ENCODE measurements around the gene ILF3.
"Not testable (repeated sequence)": the region's sequence is repeated elsewhere in the genome, so short reads cannot be mapped to it uniquely, and the experiment has no call there.

The ILF3 gene

GRCh38 chr19:10662384-10663251 lies 8.5 kb downstream of the ILF3 start:
- no peak for TF ChIP-seq CTCF (IDR thresholded peaks at IDR 0.05; ENCODE audit: low read depth, low read length)
- no peak overlapping the region for H3K4me3 ChIP-seq (ENCODE audit: low read depth, low read length)

- H3K4me3 ChIP-seq (ENCODE audit: low read depth, low read length): not testable (repeated sequence)
These were observed 9.1 kb downstream of the ILF3 start for GRCh38 chr19:10663252-10663563.

- no peak overlapping the region for H3K4me3 ChIP-seq (ENCODE audit: low read depth, low read length)
- no peak for TF ChIP-seq CTCF (IDR thresholded peaks at IDR 0.05; ENCODE audit: low read depth, low read length)
These were observed 13.7 kb downstream of the ILF3 start for GRCh38 chr19:10667867-10668266.

GRCh38 chr19:10669246-10669645 lies 15.1 kb downstream of the ILF3 start:
- TF ChIP-seq CTCF (IDR thresholded peaks at IDR 0.05; ENCODE audit: low read depth, low read length): no peak
- H3K4me3 ChIP-seq (ENCODE audit: low read depth, low read length): no peak overlapping the region

GRCh38 chr19:10670182-10670581 lies 16.0 kb downstream of the ILF3 start:
- TF ChIP-seq CTCF (IDR thresholded peaks at IDR 0.05; ENCODE audit: low read depth, low read length): no peak
- H3K4me3 ChIP-seq (ENCODE audit: low read depth, low read length): no peak overlapping the region

GRCh38 chr19:10670876-10671804 lies 17.0 kb downstream of the ILF3 start:
- no peak overlapping the region for H3K4me3 ChIP-seq (ENCODE audit: low read depth, low read length)
- no peak for TF ChIP-seq CTCF (IDR thresholded peaks at IDR 0.05; ENCODE audit: low read depth, low read length)

GRCh38 chr19:10671922-10672321 lies 17.8 kb downstream of the ILF3 start:
- not testable (repeated sequence) for H3K4me3 ChIP-seq (ENCODE audit: low read depth, low read length)

GRCh38 chr19:10675214-10675613 lies 21.1 kb downstream of the ILF3 start:
- H3K4me3 ChIP-seq (ENCODE audit: low read depth, low read length): not testable (repeated sequence)

All from WI38 (cell line).